ENCODE measurements around the gene MCC. TPM values are rescaled to one million over a fixed set of nuclear protein-coding genes. Genes with fewer than 3 reads are reported as not detected.

MCC gene
- total RNA-seq, 1 experiment from 2014 or later: 7.6 TPM

- no peak overlapping the region for H4K91ac ChIP-seq (ENCODE audit: insufficient read length, low read depth, low read length)
- no peak overlapping the region for H3K27ac ChIP-seq (ENCODE audit: insufficient read length, low read depth, low read length)
- no peak overlapping the region for H2BK120ac ChIP-seq (ENCODE audit: low read depth, low read length, poor library complexity, severe bottlenecking)
- no CpG with 5 or more reads among the region's 5 CpGs for WGBS (ENCODE audit: extremely low coverage, insufficient read length, low lambda C conversion rate)
- no peaks in the 10 kb centered on the region for H3K9me3 ChIP-seq (ENCODE audit: control insufficient read depth, low read depth, low read length)
- H3K4me3 Mint-ChIP-seq: no peak overlapping the region
- no peak for DNase-seq
- H3K9me3 Mint-ChIP-seq: peaks cover 3 to 9% of the 10 kb centered on the region in 2 experiments
- H3K4me2 ChIP-seq (ENCODE audit: insufficient read depth, insufficient read length, low read length): no peak overlapping the region
- no peak overlapping the region for H3K56ac ChIP-seq (ENCODE audit: insufficient read length, low read depth, low read length)
- no peak overlapping the region for H4K8ac ChIP-seq (replicated peaks; ENCODE audit: insufficient read length, low read depth, low read length)
- H3K27ac Mint-ChIP-seq: no peak overlapping the region
- no peaks in the 10 kb centered on the region for H3K79me1 ChIP-seq (ENCODE audit: insufficient read depth, low read depth, low read length, poor library complexity, severe bottlenecking)
- no peak overlapping the region for H3T11ph ChIP-seq (ENCODE audit: low read length)
- H3K14ac ChIP-seq (ENCODE audit: insufficient read depth, low read length): no peak overlapping the region
- H3K27me3 Mint-ChIP-seq (ENCODE audit: low read depth): peaks cover 58% of the 10 kb centered on the region
- H3K36me3 Mint-ChIP-seq (ENCODE audit: insufficient read depth in 1 of 3, low read depth in 3 of 3): peaks cover 12 to 39% (median 32%) of the 10 kb centered on the region in 3 experiments
- no peak overlapping the region for H2BK12ac ChIP-seq (ENCODE audit: insufficient read length, low read depth, low read length)
- H4K20me1 ChIP-seq (ENCODE audit: control insufficient read depth, insufficient read depth, insufficient read length): no peaks in the 10 kb centered on the region
- H3K79me2 ChIP-seq (ENCODE audit: insufficient read depth, low read length): 0 out of 2 replicates have a peak, but pooled peaks cover 1% of the 10 kb centered on the region
- no peak overlapping the region for H3K18ac ChIP-seq (ENCODE audit: insufficient read length, low read depth, low read length)
- no peak for TF ChIP-seq CTCF (conservative IDR thresholded peaks at IDR 0.05)
- no peak overlapping the region for H3K9ac ChIP-seq (ENCODE audit: extremely low read depth, insufficient read length, low read length)
- H3K4ac ChIP-seq (ENCODE audit: low read depth, low read length): no peak overlapping the region
- H2BK15ac ChIP-seq (ENCODE audit: low read depth, low read length): no peak overlapping the region
- H2AFZ ChIP-seq (ENCODE audit: low read length): no peak overlapping the region
- no peaks in the 10 kb centered on the region for H3K23me2 ChIP-seq (ENCODE audit: insufficient read length, low read depth, low read length, poor library complexity, severe bottlenecking)
- no peaks in the 10 kb centered on the region for H3K27me3 ChIP-seq (ENCODE audit: insufficient read depth, low read length)
- no peak overlapping the region for H2AK5ac ChIP-seq (ENCODE audit: insufficient read length, low read length)
- H3K4me1 ChIP-seq (ENCODE audit: insufficient read depth, low read length): no peaks in the 10 kb centered on the region
- H3K23ac ChIP-seq (ENCODE audit: insufficient read length, low read depth, low read length): no peak overlapping the region
- H4K5ac ChIP-seq (ENCODE audit: insufficient read length, low read depth, low read length): no peak overlapping the region
- no peak overlapping the region for H2BK5ac ChIP-seq (ENCODE audit: insufficient read length, low read length)
- peaks cover 11 to 13% of the 10 kb centered on the region in 2 experiments for H3K4me1 Mint-ChIP-seq
- H2BK20ac ChIP-seq (ENCODE audit: low read depth, low read length, poor library complexity, severe bottlenecking): no peak overlapping the region
These were observed 406.2 kb downstream of the MCC start for GRCh38 chr5:113081881-113082546.

All from H9 (cell line).